Measurements from ENCODE around the gene CLEC4D.

- TF ChIP-seq EZH2 (IDR thresholded peaks at IDR 0.05; ENCODE audit: insufficient read depth, poor library complexity, severe bottlenecking) (no peak), EZH2phosphoT487 (IDR thresholded peaks at IDR 0.05; ENCODE audit: insufficient read depth, low read depth) (no peak)
Measured at GRCh38 chr12:8527250-8528130, 14.2 kb downstream of the CLEC4D start.

All from GM23248 (cell line).